CD4-positive, alpha-beta T cell treated with Interleukin-21 for 1 hour (primary cell): ENCODE data around the gene NMT2.

Experiments used
- DNase-seq: peaks from one replicate; pipeline ENCODE4 v3.0.0-alpha.2; 2020

The NMT2 gene

GRCh38 chr10:15088428-15089261, 79.8 kb downstream of the NMT2 start, which contains the start of gene ACBD7:
TSS of gene ACBD7 (minus strand) at chr10:15088776. CDS start at chr10:15088728, 48 bp downstream.
- peak; percentile 80 for DNase-seq

GRCh38 chr10:15084502-15084922, 84.0 kb downstream of the NMT2 start:
- peak; percentile 75 for DNase-seq

GRCh38 chr10:15083674-15084501, 84.6 kb downstream of the NMT2 start:
- no peak for DNase-seq

GRCh38 chr10:15075421-15075820, 93.1 kb downstream of the NMT2 start:
- no peak for DNase-seq

- no peak for DNase-seq
These were observed 96.1 kb downstream of the NMT2 start for GRCh38 chr10:15072358-15072757.

- DNase-seq: no peak
These were observed 99.3 kb downstream of the NMT2 start for GRCh38 chr10:15069230-15069629.

- DNase-seq: no peak
These were observed 99.7 kb downstream of the NMT2 start for GRCh38 chr10:15068802-15069201.

GRCh38 chr10:15067154-15067553, 101.3 kb downstream of the NMT2 start:
- DNase-seq: no peak

- DNase-seq: no peak
These were observed 107.9 kb downstream of the NMT2 start for GRCh38 chr10:15060638-15061037.

- no peak for DNase-seq
These were observed 108.6 kb downstream of the NMT2 start for GRCh38 chr10:15059914-15060313.

- no peak for DNase-seq
These were observed 109.8 kb downstream of the NMT2 start for GRCh38 chr10:15058689-15059088.
